Inferior parietal cortex (tissue), 1 donor: ENCODE results near the gene GRIP2.

Experiments
- DNase-seq: peaks from one replicate; pipeline ENCODE4 v3.0.0-alpha.2; 2016; ENCODE audit errors: extremely low spot score

Gene GRIP2

DNA sequence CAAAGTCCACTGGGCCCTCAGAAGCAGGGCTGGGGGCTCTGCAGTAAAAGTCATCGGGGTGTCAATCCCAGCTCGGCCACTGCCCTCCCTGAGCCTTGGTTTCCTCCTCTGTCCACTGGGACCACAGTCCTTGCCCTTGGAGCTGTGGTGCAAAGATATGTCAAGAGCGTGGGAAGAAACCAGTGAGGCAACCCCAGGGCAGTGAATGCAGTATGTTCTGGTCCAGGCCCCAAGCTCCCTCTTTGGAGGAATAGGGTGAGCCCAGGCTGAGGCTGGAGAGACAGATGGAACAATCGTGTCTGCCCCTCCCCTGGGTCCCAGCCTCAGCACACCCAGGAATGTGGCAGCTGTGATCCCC lies 779 bp downstream of the GRIP2 start:
- DNase-seq: no peak

- no peak for DNase-seq
These were observed 1.6 kb downstream of the GRIP2 start for GRCh38 chr3:14538451-14539088.

DNA sequence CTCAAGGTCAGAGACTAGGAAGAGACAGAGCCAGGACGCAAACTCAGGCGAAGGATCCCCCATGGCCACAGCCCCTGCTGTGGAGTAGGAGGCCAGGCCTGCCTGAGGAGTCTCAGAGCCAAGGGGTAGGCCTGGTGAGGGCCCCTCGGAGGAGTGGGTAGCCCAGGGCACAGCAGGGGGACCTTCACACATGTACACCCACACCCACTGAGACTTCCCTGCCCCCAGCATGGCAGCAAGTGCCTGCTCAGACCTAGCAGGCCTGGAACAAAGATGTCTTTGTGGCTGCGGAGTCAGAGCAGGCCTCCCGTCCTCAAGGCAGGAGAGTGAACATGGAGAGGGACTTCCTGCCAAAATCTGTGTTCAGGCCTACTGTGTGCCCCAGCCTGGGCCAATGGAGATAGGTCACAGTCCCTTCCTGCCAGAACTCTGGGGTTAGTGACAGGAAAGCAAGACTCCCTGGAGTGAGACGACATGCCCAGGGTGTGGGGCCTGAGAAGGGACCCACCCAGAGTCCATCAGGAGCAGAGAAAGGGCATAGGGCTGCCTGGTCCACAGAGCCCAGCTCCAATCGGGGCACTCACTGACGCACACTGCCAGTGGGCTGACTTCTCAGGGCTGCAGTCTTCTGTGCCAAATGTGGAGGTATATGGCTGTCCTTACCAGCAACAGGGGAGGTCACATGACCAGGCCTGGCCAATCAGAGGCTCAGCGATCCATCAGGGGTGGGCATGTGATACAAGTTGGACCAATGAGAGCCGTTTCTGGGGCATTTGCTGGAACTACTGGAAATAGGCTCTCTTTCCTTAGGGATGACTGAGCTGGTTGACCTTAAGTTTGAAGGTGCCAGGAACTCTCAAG lies 2.3 kb downstream of the GRIP2 start:
- DNase-seq: no peak

- DNase-seq: no peak
These were observed 3.1 kb downstream of the GRIP2 start for GRCh38 chr3:14536837-14537589.

DNA sequence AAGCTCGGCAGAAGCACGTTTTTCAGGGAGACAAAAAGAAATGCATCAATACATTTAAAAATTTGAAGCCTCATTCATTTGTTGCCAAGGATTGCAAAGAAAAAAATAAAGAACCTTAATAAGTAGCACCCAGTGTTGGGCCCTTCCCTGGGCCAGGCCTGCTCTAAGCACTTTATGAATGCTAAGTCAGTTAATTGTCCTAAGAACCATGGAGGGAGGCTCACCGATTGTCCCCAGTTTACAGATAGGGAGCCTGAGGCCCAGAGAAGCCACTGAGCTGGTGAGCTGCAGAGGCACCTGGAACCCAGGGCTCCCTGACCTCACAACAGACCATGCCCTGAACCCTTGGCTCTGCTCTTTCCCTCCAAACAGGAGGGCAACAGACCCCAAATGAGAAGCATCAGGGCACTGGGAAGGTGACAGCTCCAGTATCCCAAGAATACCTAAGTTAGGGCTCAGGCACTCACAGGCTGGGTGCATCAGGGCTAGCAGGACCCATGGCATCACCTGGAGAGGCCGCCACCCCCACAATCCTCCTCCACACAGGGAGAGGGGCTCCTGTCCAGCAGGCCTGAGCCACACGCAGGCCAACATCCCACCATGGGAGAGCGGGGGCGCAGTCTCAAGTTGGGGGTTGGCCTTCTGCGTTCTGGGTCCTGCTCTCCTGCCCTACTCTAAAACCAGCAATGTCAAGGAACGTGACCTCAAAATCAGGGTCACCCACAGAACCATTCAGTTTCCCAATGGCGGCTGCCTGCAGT lies 3.9 kb downstream of the GRIP2 start:
- no peak for DNase-seq

- DNase-seq: no peak
These were observed 4.5 kb downstream of the GRIP2 start for GRCh38 chr3:14535616-14536015.

DNA sequence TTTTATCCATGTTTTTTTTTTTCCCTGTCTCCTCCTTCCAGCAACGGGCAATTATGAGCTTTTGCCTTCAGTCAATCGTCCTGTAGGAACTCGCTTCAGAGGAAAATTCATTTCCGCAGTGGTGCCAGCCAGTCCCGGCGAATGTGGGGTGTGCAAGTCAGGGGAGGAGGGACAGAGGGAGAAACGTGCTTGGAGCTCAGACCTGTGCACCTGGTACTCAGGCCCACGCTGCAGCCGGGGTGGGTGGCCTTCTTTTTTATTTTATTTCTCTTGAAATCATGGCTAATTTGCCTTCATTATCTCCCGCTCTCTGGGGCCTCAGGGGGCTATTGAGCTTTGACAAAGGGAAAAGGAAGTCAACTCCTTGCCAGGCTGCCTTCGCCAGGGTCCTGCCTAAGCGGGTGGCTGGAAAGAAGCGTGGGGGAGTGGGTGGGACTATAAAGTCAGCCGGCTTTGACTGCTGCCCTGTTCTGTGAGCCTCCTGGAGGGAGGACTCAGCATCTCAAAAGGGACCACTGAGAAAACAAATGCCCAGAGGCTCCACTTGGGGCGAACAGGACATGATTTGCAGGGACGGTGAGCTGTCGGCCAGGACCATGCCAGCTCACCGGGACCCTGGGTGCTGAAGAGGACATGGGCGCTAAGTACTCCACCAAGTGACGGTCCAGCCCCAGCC lies 5.5 kb downstream of the GRIP2 start:
- no peak for DNase-seq

DNA sequence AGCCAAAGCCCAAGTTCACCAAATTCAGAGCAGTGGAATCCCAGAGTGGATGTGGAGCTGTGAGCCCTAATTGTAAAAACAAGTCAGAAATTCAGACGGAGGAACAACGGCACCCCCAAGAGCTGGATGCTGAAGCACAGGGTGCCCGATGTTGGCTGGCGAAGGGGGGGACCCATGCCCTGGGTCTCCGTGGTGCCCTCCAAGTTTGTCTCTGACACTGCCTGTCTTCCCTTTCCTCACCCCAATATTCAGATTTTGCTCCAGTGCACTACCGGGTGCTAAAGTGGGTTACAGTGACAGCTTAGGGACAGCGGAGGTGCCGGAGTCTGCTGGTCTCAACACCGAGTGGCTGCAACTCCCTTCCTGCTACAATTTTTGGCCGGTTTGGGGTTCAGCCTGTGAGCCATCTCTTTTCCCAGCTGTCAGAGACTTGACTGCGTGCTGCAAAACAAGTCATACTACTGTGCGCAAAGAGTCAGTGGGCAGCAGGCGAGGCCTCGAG lies 6.6 kb downstream of the GRIP2 start:
- DNase-seq: no peak

DNA sequence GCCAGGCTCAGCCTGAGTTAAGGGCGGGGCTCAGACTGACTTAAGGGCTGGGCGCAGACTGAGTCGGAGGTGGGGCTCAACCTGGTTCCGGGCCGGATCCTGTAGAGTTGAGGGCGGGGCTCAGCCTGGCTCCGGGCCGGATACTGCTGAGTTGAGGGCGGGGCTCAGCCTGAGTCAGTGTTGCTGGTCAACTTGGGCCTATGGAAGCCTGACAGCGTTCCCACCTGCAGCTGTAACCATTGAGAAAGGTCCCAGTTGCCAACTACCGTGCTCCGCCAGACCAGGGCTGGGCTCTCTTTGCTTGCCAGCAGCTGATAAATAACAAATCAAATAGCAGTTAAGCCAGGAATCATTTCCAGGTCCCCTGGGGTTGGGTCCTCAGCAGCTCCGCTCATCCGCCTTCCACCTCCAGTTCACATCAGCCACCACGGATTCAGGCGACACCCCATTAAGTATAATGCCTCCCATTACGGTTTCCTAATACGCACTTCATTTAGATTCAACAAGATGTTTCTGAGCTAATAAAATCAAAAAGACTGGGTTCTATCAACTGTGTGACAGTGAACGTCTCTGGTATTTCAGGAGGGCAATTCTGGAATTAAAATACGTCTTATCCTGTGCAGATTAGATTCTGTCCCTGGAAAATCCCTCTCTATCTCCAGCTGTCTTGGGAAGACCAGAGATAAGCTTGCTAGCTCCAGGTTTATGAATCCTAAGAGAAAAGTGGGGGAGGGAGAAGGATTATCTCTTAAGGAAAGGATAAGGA lies 7.3 kb downstream of the GRIP2 start:
- no peak for DNase-seq

DNA sequence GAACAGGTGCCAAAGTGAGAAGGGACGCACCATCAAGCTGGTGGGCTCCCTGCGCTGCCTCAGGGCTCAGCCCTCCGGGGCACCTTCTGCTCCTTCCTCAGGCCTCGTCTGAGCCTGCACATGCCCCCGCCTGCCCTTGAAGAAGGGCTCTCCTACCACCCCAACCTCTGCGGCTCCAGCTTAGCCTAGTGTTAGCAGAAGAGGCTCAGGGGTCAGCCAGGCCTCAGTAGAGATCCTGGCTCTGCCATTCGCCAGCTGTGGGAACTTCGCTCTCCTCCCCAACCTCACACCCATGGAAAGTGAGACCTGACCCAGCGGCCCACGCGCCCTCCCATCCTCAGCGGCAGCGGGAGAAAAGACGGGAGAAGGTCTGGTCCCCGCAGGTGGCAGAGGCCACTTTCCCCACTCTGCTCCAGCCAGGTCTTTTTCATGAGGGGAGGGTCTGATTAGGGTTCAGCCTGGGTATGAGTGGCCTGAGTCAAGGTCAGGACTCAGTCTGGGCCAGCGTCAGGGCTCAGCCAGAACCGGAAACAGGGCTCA lies 8.2 kb downstream of the GRIP2 start:
- DNase-seq: no peak

- DNase-seq: no peak
These were observed 12.1 kb downstream of the GRIP2 start for GRCh38 chr3:14528081-14528480.

DNA sequence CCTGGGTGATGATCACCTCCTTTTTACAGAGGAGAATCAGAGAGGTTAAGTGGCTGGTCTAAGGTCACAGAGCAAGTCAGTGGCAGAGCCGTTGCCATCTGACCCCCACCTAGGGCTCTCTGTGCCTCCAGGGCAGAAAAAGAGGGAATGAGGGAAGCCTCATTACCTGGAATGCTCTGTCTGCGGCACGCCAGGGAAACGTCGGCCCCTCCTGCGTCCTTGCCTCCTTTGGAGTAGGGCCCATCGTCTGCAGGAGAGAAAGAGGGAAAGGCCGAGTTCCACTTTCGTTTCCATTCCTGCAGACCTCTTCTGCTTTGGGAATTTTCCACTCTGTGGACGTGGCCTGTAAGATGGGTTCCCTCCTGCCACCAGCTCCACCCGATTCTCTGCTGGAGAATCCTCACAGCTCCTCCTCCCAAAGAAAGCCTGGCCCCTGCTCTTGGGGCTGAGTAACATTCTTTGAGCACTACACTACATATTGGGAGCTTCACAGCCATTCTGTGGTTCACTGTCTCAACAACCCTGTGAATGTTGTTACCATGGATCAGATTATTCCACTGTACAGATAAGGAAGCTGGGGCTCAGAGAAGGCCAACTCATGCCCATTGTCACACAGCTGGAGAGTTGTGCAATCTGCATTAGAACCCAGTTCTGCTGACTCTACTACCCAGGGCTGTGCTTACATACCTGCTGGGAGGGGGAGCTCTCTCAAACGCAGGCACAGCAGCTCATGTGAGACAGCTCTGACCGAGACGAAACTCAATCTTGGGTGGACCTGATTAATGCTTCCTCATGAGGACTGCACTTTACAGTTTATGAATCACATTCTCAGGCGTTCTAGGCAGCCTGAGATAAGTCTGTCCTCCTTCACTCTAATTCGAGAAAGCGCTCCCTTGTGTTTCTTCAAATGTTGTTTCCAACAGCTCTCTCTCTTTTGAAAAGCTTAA lies 14.2 kb downstream of the GRIP2 start:
- DNase-seq: no peak

GRCh38 chr3:14524920-14525660 lies 15.1 kb downstream of the GRIP2 start:
- DNase-seq: no peak

GRCh38 chr3:14524311-14524711 lies 15.8 kb downstream of the GRIP2 start:
- DNase-seq: no peak

GRCh38 chr3:14523792-14524191 lies 16.4 kb downstream of the GRIP2 start:
- no peak for DNase-seq

GRCh38 chr3:14522768-14523167 lies 17.4 kb downstream of the GRIP2 start:
- no peak for DNase-seq

- DNase-seq: no peak
These were observed 17.9 kb downstream of the GRIP2 start for GRCh38 chr3:14522129-14522691.

- no peak for DNase-seq
These were observed 18.5 kb downstream of the GRIP2 start for GRCh38 chr3:14521611-14522010.
